PC-9 (cell line): Measurements from ENCODE around the gene ACTR1B.

Source experiments
- CTCF ChIP-seq: fragments of 200-600 bp; sonication (generic); conservative IDR thresholded peaks from 2 replicates; pipeline ENCODE4 v1.6.1; 2017; ENCODE audit warnings: mixed run types, antibody characterized with exemption, mild to moderate bottlenecking, moderate library complexity
- EZH2 ChIP-seq: fragments of 200-600 bp; sonication (generic); IDR thresholded peaks from 2 replicates; pipeline ENCODE4 v1.8.0; 2017; ENCODE audit warnings: antibody characterized with exemption, low read depth

- TF ChIP-seq CTCF (no peak), EZH2 (no peak)
These were observed 10.1 kb upstream of the ACTR1B start for GRCh38 chr2:97673915-97674283.
